Measurements from ENCODE around the gene ANKRD34A. TPM values are rescaled to one million over a fixed set of nuclear protein-coding genes. Genes with fewer than 3 reads are reported as not detected.

The ANKRD34A gene
- total and polyA plus RNA-seq, 2 of the 13 experiments (the other 11 are each of a cell fraction or from before 2014, with no cell fraction given): 0.05 to 0.07 TPM

GRCh38 chr1:145957443-145958319, 6.7 kb downstream of the ANKRD34A start, which contains the start of gene LIX1L (continued):
- TF ChIP-seq DMTF1 (CRISPR knock-in tag; IDR thresholded peaks at IDR 0.05): no peak
- TF ChIP-seq ZNF513 (CRISPR knock-in tag; conservative IDR thresholded peaks at IDR 0.05): no peak
- TF ChIP-seq SMARCC2 (IDR thresholded peaks at IDR 0.05): no peak
- peak; percentile 74 for TF ChIP-seq ZFX (CRISPR knock-in tag; IDR thresholded peaks at IDR 0.05; ENCODE audit: low read depth)
- TF ChIP-seq REXO4 (CRISPR knock-in tag; IDR thresholded peaks at IDR 0.05; ENCODE audit: borderline replicate concordance): no peak
- TF ChIP-seq THAP7 (CRISPR knock-in tag; IDR thresholded peaks at IDR 0.05): no peak; the same call in 1 of the 2 replicates
- TF ChIP-seq SMAD3 (CRISPR knock-in tag; IDR thresholded peaks at IDR 0.05): no peak
- TF ChIP-seq, protein P1, sequence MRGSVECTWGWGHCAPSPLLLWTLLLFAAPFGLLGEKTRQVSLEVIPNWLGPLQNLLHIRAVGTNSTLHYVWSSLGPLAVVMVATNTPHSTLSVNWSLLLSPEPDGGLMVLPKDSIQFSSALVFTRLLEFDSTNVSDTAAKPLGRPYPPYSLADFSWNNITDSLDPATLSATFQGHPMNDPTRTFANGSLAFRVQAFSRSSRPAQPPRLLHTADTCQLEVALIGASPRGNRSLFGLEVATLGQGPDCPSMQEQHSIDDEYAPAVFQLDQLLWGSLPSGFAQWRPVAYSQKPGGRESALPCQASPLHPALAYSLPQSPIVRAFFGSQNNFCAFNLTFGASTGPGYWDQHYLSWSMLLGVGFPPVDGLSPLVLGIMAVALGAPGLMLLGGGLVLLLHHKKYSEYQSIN (CRISPR knock-in tag; IDR thresholded peaks at IDR 0.05; ENCODE audit: borderline replicate concordance): no peak
- no peak for TF ChIP-seq ZC3H13 (CRISPR knock-in tag; IDR thresholded peaks at IDR 0.05)
- no peak for TF ChIP-seq HOXA9 (CRISPR knock-in tag; IDR thresholded peaks at IDR 0.05; ENCODE audit: borderline replicate concordance)
- TF ChIP-seq, protein P2, sequence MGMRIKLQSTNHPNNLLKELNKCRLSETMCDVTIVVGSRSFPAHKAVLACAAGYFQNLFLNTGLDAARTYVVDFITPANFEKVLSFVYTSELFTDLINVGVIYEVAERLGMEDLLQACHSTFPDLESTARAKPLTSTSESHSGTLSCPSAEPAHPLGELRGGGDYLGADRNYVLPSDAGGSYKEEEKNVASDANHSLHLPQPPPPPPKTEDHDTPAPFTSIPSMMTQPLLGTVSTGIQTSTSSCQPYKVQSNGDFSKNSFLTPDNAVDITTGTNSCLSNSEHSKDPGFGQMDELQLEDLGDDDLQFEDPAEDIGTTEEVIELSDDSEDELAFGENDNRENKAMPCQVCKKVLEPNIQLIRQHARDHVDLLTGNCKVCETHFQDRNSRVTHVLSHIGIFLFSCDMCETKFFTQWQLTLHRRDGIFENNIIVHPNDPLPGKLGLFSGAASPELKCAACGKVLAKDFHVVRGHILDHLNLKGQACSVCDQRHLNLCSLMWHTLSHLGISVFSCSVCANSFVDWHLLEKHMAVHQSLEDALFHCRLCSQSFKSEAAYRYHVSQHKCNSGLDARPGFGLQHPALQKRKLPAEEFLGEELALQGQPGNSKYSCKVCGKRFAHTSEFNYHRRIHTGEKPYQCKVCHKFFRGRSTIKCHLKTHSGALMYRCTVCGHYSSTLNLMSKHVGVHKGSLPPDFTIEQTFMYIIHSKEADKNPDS (CRISPR knock-in tag; IDR thresholded peaks at IDR 0.05): no peak; the same call in 1 of the 2 replicates
- TF ChIP-seq SRSF9 (IDR thresholded peaks at IDR 0.05; ENCODE audit: borderline replicate concordance, insufficient read depth, low read depth, low read length, poor library complexity, severe bottlenecking): no peak
- no peak for TF ChIP-seq ZNF572 (CRISPR knock-in tag; IDR thresholded peaks at IDR 0.05)
- TF ChIP-seq REPIN1 (CRISPR knock-in tag; IDR thresholded peaks at IDR 0.05; ENCODE audit: borderline replicate concordance, low read depth): peak; percentile 29; the same call in 1 of the 2 replicates
- TF ChIP-seq ZNF674 (CRISPR knock-in tag; IDR thresholded peaks at IDR 0.05; ENCODE audit: low read depth): no peak
- TF ChIP-seq, protein P3, sequence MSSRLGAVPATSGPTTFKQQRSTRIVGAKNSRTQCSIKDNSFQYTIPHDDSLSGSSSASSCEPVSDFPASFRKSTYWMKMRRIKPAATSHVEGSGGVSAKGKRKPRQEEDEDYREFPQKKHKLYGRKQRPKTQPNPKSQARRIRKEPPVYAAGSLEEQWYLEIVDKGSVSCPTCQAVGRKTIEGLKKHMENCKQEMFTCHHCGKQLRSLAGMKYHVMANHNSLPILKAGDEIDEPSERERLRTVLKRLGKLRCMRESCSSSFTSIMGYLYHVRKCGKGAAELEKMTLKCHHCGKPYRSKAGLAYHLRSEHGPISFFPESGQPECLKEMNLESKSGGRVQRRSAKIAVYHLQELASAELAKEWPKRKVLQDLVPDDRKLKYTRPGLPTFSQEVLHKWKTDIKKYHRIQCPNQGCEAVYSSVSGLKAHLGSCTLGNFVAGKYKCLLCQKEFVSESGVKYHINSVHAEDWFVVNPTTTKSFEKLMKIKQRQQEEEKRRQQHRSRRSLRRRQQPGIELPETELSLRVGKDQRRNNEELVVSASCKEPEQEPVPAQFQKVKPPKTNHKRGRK (CRISPR knock-in tag; IDR thresholded peaks at IDR 0.05): no peak
- no peak for TF ChIP-seq ATF5 (CRISPR knock-in tag; IDR thresholded peaks at IDR 0.05; ENCODE audit: low read depth)
